ENCODE results near the gene METTL26. TPM values are rescaled to one million over a fixed set of nuclear protein-coding genes. Genes with fewer than 3 reads are reported as not detected.

METTL26 gene
- total and polyA plus RNA-seq, 8 donors: 37.2 to 70.4 (median 54.5) TPM

DNA sequence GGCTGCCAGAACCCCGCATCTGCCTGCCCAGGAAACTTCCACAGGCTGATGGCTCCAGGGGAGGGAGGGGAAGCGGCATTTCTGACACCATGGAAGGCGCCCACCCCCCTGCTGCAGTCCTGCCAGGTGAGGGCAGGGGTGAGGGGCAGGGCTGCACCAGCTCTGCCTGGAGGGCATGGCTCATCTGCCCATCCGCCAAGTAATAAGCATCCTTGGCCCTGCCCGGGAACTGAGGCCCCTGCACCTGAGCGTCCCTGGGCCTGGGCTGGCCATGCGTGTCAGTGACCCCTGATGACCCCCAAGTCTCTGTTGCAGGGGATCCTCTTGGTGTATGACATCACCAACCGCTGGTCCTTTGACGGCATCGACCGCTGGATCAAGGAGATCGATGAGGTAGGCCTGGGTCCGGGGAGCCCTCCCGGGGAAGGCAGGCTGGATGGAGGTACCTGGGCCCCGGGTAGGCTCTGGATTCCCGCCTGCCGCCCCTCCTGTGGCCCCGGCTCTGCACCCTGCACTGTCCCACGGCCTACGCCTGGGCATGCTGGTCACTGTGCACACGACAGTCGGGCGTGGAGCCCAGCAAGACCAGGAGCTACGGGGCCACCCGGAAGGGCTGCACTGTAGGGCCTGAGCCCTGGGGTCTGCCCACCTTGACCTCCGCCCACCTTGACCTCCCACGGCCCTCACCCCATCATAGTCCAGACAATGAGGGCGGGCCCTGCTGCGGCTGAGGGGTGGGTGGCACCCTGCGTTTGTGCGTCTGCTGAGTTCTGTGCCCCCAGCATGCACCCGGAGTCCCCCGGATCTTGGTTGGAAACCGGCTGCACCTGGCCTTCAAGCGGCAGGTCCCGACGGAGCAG, 10.8 kb downstream of the METTL26 start:
- ATAC-seq: no peak
- intact Hi-C loops (cut with DNase I): no loop called here

DNA sequence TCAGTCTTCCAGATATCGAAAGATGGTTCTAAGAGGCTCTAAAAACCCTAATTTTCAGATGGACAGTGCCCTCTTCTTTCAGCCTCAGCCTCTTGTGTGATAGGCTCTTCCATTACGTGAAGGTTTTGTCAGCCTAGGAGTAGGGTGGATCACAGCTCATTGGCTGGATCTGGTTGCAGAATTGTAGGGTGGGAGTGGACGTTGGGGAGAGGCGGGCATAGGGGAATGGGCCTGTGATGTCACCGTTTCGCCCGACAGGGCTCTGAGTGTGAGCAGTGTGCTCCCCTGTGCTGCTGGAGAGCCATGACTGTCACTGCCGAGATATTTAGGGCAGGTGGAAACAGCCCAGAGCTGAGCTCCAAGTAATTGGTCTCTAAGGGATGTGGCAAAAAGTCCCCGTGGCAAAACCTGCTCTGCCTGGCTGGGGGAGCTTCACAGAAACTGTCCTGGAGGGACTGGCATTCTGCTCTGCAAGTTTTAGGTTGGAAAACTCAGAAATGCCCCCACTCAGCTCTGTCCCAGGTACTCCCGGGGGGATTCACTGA, 11.5 kb downstream of the METTL26 start:
- intact Hi-C loops (cut with DNase I): no loop called here
- Histone ChIP-seq H3K9me3 (no peaks in the 10 kb centered on the region), H3K36me3 (peaks cover 0 to 58% of the 10 kb centered on the region in 2 donors), H3K27ac (no peak overlapping the region), H3K27me3 (no peaks in the 10 kb centered on the region), H3K4me1 (peaks cover 4 to 28% of the 10 kb centered on the region in 2 donors), H3K4me3 (no peak overlapping the region)
- TF ChIP-seq CTCF (IDR thresholded peaks at IDR 0.05): no peak
- ATAC-seq: no peak
- DNase-seq: no peak

More for the DNA sequence above, 10.8 kb downstream of the METTL26 start:
- peak in 1 of 4 donors; percentile 62 for DNase-seq
- H3K4me3 ChIP-seq: no peak overlapping the region
- peaks cover 0 to 54% of the 10 kb centered on the region in 2 donors for H3K36me3 ChIP-seq
- TF ChIP-seq CTCF (IDR thresholded peaks at IDR 0.05): no peak
- H3K9me3 ChIP-seq: no peaks in the 10 kb centered on the region
- no peaks in the 10 kb centered on the region for H3K27me3 ChIP-seq
- H3K27ac ChIP-seq: no peak overlapping the region
- peaks cover 4 to 34% of the 10 kb centered on the region in 2 donors for H3K4me1 ChIP-seq

DNA sequence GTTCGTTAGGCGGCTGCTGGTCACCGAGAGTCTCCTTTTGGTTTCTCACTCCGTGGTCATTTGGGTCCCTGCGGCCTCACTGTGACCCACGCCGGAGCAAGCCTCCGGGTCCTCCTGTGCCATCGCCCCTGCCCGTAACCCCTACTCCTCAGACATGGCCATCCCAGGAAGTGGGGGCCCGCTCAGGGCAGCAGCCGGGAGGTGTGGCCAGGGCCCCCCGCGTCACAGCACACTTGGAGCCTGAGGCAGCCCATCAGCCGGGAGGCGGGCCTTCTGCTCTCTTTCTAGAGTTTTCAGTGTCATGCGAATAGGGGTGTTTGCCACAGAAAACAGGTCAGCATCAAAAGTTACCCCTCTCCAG, 13.2 kb downstream of the METTL26 start:
- DNase-seq (peak in 1 of 4 donors; percentile 63), ATAC-seq (no peak)
- Histone ChIP-seq H3K9me3 (no peaks in the 10 kb centered on the region), H3K27ac (no peak overlapping the region), H3K27me3 (no peaks in the 10 kb centered on the region), H3K4me1 (peaks cover 4 to 14% of the 10 kb centered on the region in 2 donors), H3K36me3 (peaks cover 0 to 48% of the 10 kb centered on the region in 2 donors), H3K4me3 (no peak overlapping the region)
- no peak for TF ChIP-seq CTCF (IDR thresholded peaks at IDR 0.05)
- intact Hi-C loops (cut with DNase I): no loop called here

GRCh38 chr16:621526-622105, 14.5 kb downstream of the METTL26 start:
- H3K4me3 ChIP-seq: no peak overlapping the region
- ATAC-seq: no peak
- no peak overlapping the region for H3K27ac ChIP-seq
- peaks cover 0 to 13% of the 10 kb centered on the region in 2 donors for H3K4me1 ChIP-seq
- peaks cover 0 to 38% of the 10 kb centered on the region in 2 donors for H3K36me3 ChIP-seq
- H3K9me3 ChIP-seq: no peaks in the 10 kb centered on the region
- H3K27me3 ChIP-seq: no peaks in the 10 kb centered on the region
- intact Hi-C loops (cut with DNase I): no loop called here
- peak in 1 of 4 donors; percentile 67 for DNase-seq
- no peak for TF ChIP-seq CTCF (IDR thresholded peaks at IDR 0.05)

All from left lung (tissue), 10 donors.